ENCODE data around the gene PSG11. TPM values are rescaled to one million over a fixed set of nuclear protein-coding genes. Genes with fewer than 3 reads are reported as not detected.

PSG11 gene
- not detected in 2 replicates for total RNA-seq

GRCh38 chr19:43026369-43026768 lies at the start of gene PSG11:
Gene PSG11 (minus strand): TSS chr19:43026469. CDS start chr19:43026372, 97 bp downstream.

Other genes with a start within 250 kb of the PSG11 start
- gene PSG1, start 146.8 kb downstream of the PSG11 start, total RNA-seq: not detected in 2 replicates
- not detected in 2 replicates for gene PSG6, start 108.6 kb downstream of the PSG11 start, total RNA-seq
- gene PSG7, start 89.3 kb downstream of the PSG11 start, total RNA-seq: not detected in 2 replicates
- not detected in 2 replicates for gene PSG2, start 56.2 kb upstream of the PSG11 start, total RNA-seq
- not detected in 2 replicates for gene PSG5, start 160.1 kb upstream of the PSG11 start, total RNA-seq
- gene PSG4, start 179.2 kb upstream of the PSG11 start, total RNA-seq: 0.57 and 1.1 TPM in 2 replicates
- 0.11 TPM in 1 of 2 replicates, not detected in the other for gene PSG9, start 243.1 kb upstream of the PSG11 start, total RNA-seq

Measured in hair follicular keratinocyte (primary cell).